Measurements from ENCODE around the gene RARG.
"Not testable (repeated sequence)": the region's sequence is repeated elsewhere in the genome, so short reads cannot be mapped to it uniquely, and the experiment has no call there.

Gene RARG

GRCh38 chr12:53208435-53208834 lies 23.6 kb downstream of the RARG start:
- no peak for DNase-seq (ENCODE audit: low read depth)

GRCh38 chr12:53207042-53207441 lies 25.0 kb downstream of the RARG start, which contains the start of gene ITGB7:
TSS of gene ITGB7 (minus strand) at chr12:53207251. CDS start at chr12:53200443, 6,808 bp downstream.
- DNase-seq (ENCODE audit: low read depth) = no peak

GRCh38 chr12:53205747-53206419 lies 26.1 kb downstream of the RARG start:
- DNase-seq (ENCODE audit: low read depth) = no peak

- no peak for DNase-seq (ENCODE audit: low read depth)
These were observed 27.7 kb downstream of the RARG start for GRCh38 chr12:53204351-53204750.

DNA sequence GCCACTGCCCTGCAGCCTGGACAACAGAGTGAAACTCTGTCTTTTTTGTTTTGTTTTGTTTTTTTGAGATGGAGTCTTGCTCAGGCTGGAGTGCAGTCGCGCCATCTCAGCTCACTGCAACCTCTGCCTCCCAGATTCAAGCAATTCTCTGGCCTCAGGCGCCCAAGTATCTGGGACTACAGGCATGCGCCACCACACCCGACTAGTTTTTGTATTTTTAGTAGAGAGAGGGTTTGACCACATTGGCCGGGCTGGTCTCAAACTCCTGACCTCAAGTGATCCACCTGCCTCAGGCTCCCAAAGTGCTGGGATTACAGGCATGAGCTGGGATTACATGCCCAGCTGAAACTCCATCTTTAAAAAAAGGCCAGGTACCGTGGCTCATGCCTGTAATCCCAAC lies 29.7 kb downstream of the RARG start:
- not testable (repeated sequence) for DNase-seq (ENCODE audit: low read depth)

DNA sequence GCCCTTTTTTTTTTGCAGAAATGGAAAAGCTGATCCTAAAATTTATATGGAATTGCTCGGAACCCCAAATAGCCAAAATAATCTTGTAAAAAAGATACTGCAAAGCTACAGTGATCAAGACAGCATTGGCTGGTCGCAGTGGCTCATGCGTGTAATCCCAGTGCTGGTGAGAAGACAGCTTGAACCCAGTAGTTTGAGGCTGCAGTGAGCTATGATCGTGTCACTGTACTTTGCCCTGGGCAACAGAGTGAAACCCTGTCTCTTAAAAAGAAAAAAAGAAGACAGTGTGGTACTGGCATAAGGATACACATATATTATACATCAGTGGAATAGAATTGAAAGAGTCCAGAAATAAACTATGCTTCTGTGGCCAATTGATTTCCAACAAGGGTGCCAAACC lies 30.4 kb downstream of the RARG start:
- DNase-seq (ENCODE audit: low read depth) = no peak

DNA sequence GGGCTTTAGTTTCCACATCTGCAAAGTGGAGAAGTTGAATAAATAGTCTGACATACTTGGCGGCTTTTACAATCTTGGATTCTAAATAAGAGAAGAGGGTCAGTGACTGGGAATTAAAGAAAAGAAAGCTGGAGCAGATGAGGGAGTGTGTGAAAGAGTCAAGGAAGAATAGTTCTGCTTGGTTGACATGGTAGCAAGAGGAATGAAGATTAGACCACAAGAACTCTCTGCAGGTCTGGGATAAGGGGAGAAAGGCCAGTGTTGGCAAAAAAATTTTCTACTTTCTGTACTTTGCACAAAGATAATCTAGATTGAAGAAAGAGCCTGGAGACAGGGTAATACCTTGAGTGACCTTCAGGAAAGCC lies 30.9 kb downstream of the RARG start:
- no peak for DNase-seq (ENCODE audit: low read depth)

GRCh38 chr12:53200458-53201176 lies 31.4 kb downstream of the RARG start:
- no peak for DNase-seq (ENCODE audit: low read depth)

DNA sequence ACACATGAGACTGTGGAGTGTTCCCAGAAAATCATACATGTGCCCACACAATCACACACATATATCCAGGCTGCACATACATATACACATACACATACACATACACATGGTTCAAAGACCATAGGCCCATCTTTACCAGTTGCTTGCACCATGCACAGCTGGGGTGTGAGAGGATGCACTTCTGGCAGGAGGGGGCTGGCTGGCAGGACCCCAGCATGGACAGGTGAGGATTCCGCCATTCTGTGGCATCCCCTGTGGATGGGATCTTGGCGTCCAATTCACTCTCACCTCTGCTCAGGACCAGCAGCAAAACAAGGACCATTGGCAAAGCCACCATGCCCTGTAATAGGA lies 31.9 kb downstream of the RARG start:
- no peak for DNase-seq (ENCODE audit: low read depth)

GRCh38 chr12:53199700-53200099 lies 32.3 kb downstream of the RARG start:
- no peak for DNase-seq (ENCODE audit: low read depth)

GRCh38 chr12:53198486-53199110 lies 33.4 kb downstream of the RARG start:
- no peak for DNase-seq (ENCODE audit: low read depth)

DNA sequence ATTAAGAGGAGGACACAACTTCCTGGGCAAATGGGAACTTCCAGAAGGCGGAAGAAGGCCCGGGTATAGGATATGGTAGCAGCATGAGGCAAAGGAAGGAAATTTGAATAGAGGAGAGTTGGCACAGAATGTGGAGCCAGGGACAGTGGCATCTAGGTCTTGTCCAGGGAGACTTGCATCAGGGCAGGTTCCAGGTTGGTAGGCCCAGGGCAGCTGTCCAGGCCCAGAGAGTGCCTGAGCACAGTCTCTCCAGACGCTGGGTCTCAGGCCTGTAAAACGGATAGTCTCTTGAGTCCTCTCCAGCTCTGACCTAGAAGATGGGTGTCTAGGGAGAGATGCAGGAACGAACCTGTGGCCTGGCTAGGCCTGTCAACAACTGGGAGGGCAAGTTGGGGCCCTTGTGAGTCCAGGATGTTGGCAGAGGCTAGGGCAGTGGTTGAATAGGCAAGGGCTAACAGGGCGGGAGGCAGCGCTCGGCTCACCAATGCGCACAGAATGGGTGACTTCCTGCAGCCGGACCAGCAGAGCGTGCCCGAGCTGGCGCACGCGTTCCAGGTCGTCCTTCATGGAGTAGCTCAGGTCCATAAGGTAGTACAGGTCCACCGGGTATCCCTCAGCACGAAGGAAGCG lies 34.9 kb downstream of the RARG start:
- DNase-seq (ENCODE audit: low read depth) = no peak

GRCh38 chr12:53196486-53196885 lies 35.5 kb downstream of the RARG start:
- no peak for DNase-seq (ENCODE audit: low read depth)

- no peak for DNase-seq (ENCODE audit: low read depth)
These were observed 36.2 kb downstream of the RARG start for GRCh38 chr12:53195516-53196420.

DNA sequence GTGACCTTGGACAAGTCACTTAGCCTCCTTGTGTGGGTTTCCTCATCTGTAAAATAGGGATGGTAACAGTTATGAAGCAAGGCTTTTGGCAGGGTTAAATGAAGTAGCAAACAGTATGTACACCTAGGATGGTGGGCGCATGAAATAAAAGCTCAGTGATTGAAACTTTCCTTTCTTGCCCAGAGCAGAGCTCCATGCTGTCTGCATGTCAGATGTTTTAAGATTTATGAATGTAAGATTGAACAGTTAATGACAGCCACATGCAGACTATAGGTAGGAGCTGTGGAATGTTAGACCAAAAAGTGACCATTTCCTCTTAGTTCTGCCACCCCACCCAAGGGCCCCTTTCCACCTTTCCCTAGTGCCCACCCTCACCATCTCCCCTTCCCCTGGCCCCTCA lies 37.0 kb downstream of the RARG start:
- DNase-seq (ENCODE audit: low read depth) = no peak

DNA sequence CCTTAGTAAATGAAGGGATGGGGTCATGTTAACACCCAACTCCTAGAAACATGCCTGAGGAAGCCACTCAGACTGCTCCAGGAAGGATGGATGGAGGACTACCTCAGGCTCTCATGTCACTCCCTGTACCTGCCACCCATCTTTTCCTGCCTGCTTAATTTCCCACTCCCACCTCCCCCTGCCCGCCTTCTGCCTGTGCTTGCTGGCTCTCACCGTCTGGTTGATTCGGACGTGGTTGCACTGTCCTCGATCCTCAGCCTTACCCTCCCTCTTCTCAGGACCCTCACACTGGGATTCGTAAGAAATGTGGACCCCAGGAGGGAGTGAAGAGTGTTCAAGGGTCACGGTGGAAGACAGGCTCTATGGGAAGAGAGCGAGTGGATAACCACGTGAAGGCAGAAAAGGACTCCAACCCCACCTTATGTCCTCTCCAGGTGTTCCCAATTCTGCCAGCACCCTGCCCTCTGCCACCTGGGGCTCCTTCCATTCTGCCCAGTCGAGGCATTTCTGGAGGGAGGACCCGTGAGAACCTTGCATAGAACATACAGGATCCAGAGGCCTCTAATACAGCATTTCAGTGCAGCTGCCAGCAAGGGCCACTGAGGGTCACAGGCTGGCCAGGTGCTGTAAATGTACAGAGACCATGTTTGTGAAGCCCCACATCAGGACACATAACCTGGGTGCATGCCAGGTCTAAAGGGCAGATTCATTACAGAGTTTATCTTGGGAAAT lies 37.9 kb downstream of the RARG start:
- DNase-seq (ENCODE audit: low read depth) = no peak

DNA sequence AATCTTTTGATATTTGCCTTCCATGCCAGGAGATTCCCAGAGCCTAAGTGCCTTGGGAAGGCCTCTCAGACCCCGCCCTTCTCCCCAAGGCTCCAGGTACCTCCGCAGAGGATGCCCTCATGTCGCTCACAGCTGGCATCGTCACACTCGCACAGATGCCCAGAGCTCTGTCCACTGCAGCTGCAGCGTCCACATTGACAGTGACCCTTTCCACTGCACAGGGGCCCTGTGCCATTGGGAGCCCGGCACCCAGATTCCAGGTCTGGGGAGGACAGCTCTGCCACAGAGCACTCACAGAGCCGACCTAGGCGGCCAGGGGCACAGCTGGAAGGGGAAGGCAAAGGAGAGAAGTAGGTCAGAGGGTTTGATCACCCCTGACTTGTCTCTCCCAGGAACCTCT lies 39.0 kb downstream of the RARG start:
- no peak for DNase-seq (ENCODE audit: low read depth)

- no peak for DNase-seq (ENCODE audit: low read depth)
These were observed 39.4 kb downstream of the RARG start for GRCh38 chr12:53192531-53193021.

DNA sequence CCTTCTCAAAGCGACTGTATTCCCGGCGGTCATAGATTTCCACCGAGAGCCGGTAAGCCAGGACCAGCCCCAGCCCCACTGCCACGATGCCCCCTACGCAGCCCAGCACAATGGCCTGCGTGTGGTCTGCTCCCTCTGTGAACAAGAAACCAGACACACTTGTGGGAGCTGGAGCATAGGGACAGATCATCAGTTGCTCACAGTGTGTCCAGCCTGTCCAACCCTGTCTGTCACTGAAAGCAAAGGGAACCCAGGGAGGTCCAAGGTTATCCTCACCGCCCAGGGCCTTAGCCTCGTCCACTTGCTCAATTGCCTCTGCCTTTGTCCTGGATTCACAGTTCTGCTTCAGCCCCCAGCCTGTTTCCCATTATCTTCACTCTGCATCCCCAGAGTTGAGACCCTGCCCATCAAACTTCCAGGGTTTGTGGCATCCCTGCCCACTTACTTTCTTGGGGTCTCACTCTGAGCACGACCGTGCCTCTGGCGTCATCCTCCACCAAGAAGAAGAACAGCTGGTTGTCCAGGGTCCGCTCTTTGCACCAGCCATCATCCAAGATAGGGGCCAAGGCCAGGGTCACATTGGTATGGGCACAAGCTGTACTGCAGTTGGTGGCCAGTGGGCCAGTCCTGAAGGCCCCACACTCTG lies 40.0 kb downstream of the RARG start:
- DNase-seq (ENCODE audit: low read depth) = no peak

GRCh38 chr12:53191096-53191884 lies 40.7 kb downstream of the RARG start:
- DNase-seq (ENCODE audit: low read depth) = no peak
